ENCODE measurements around the gene CELF1.

DNA sequence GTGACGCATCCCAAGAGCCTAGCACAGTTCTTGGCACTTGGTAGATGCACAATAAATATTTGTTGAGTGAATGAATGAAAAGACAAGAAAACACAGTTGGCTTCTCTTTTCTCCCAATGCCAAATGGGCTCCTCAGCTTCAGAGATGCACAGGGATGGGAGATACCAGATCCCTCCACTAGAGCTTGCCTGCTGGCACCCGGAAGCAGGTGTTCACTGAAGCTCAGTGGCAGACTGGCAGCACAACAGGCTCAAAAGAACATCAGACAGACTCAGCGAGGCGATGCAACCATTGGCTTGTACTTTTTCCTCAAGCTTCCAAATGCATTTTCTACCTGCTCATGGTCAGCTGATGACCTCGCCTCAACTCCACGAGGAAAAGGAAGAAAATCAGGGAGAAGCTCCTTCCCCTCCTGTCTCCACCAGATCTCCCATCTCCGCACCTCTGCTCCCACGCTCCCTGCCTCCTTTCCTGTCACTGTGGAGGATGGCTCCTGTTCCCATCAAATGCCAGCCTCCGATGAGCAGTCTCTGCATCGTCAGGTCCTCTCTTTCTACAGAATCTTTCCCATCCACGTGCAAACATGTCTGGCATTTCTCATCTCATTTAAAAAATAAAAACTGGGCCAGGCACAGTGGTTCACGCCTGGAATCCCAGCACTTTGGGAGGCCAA, 109.8 kb downstream of the CELF1 start:
- TF ChIP-seq, protein P1, sequence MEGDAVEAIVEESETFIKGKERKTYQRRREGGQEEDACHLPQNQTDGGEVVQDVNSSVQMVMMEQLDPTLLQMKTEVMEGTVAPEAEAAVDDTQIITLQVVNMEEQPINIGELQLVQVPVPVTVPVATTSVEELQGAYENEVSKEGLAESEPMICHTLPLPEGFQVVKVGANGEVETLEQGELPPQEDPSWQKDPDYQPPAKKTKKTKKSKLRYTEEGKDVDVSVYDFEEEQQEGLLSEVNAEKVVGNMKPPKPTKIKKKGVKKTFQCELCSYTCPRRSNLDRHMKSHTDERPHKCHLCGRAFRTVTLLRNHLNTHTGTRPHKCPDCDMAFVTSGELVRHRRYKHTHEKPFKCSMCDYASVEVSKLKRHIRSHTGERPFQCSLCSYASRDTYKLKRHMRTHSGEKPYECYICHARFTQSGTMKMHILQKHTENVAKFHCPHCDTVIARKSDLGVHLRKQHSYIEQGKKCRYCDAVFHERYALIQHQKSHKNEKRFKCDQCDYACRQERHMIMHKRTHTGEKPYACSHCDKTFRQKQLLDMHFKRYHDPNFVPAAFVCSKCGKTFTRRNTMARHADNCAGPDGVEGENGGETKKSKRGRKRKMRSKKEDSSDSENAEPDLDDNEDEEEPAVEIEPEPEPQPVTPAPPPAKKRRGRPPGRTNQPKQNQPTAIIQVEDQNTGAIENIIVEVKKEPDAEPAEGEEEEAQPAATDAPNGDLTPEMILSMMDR (IDR thresholded peaks at IDR 0.05) = no peak
- TF ChIP-seq ZFX (IDR thresholded peaks at IDR 0.05; ENCODE audit: borderline replicate concordance) = no peak

Data from 22Rv1 (cell line).